ENCODE measurements around the gene TBC1D1.
"Not testable (repeated sequence)": the region's sequence is repeated elsewhere in the genome, so short reads cannot be mapped to it uniquely, and the experiment has no call there.

The TBC1D1 gene

GRCh38 chr4:37953156-37953555, 62.3 kb downstream of the TBC1D1 start:
- no peak overlapping the region for H3K27ac Mint-ChIP-seq
- no peak for DNase-seq
- H3K9me3 Mint-ChIP-seq: no peaks in the 10 kb centered on the region
- no peak overlapping the region for H3K4me3 Mint-ChIP-seq
- peaks cover 9% of the 10 kb centered on the region for H3K4me1 Mint-ChIP-seq
- CTCF ChIA-PET: interaction anchor here (0.9 kb wide), 1 partner anchor 21 kb away, joined by 3 read pairs; no protein-coding TSS in a partner anchor
- no peaks in the 10 kb centered on the region for H3K27me3 Mint-ChIP-seq
- H3K36me3 Mint-ChIP-seq: peaks cover 36% of the 10 kb centered on the region

- H3K4me3 Mint-ChIP-seq: no peak overlapping the region
- no peak for DNase-seq
- H3K36me3 Mint-ChIP-seq: peaks cover 38% of the 10 kb centered on the region
- no peaks in the 10 kb centered on the region for H3K9me3 Mint-ChIP-seq
- no peak overlapping the region for H3K27ac Mint-ChIP-seq
- CTCF ChIA-PET: no interaction called here
- H3K27me3 Mint-ChIP-seq: no peaks in the 10 kb centered on the region
- H3K4me1 Mint-ChIP-seq: peaks cover 9% of the 10 kb centered on the region
Observed at GRCh38 chr4:37953620-37954293, 62.9 kb downstream of the TBC1D1 start.

GRCh38 chr4:37956941-37957340, 66.1 kb downstream of the TBC1D1 start:
- Mint-ChIP-seq H3K9me3 (no peaks in the 10 kb centered on the region), H3K36me3 (peaks cover 22% of the 10 kb centered on the region), H3K4me1 (peaks cover 9% of the 10 kb centered on the region), H3K4me3 (no peak overlapping the region), H3K27ac (no peak overlapping the region), H3K27me3 (no peaks in the 10 kb centered on the region)
- no peak for DNase-seq
- CTCF ChIA-PET: no interaction called here

GRCh38 chr4:37958932-37959331, 68.0 kb downstream of the TBC1D1 start:
- CTCF ChIA-PET: no interaction called here
- Mint-ChIP-seq H3K4me1 (peaks cover 9% of the 10 kb centered on the region), H3K27me3 (no peaks in the 10 kb centered on the region), H3K9me3 (no peaks in the 10 kb centered on the region), H3K4me3 (no peak overlapping the region), H3K27ac (no peak overlapping the region), H3K36me3 (peaks cover 12% of the 10 kb centered on the region)
- DNase-seq: no peak

- Mint-ChIP-seq H3K4me3 (no peak within 1 kb of the TSS), H3K27ac (no peak within 1 kb of the TSS)
- DNase-seq: no peak
Observed at GRCh38 chr4:37960098-37960497, 69.2 kb downstream of the TBC1D1 start, which contains the start of gene PTTG2. PTTG2 (plus strand) TSS chr4:37960398; CDS start chr4:37960435, 37 bp downstream.

GRCh38 chr4:37960679-37961450, 70.0 kb downstream of the TBC1D1 start:
- H3K4me1 Mint-ChIP-seq: no peaks in the 10 kb centered on the region
- no peaks in the 10 kb centered on the region for H3K9me3 Mint-ChIP-seq
- H3K4me3 Mint-ChIP-seq: no peak overlapping the region
- H3K36me3 Mint-ChIP-seq: peaks cover 5% of the 10 kb centered on the region
- CTCF ChIA-PET: interaction anchor here (0.9 kb wide), 1 partner anchor 13 kb away, joined by 3 read pairs; no protein-coding TSS in a partner anchor
- no peaks in the 10 kb centered on the region for H3K27me3 Mint-ChIP-seq
- no peak for DNase-seq
- no peak overlapping the region for H3K27ac Mint-ChIP-seq

More at GRCh38 chr4:37960098-37960497, 69.2 kb downstream of the TBC1D1 start, which contains the start of gene PTTG2:
- H3K27me3 Mint-ChIP-seq: no peaks in the 10 kb centered on the region
- H3K36me3 Mint-ChIP-seq: peaks cover 7% of the 10 kb centered on the region
- peaks cover 2% of the 10 kb centered on the region for H3K4me1 Mint-ChIP-seq
- H3K9me3 Mint-ChIP-seq: no peaks in the 10 kb centered on the region
- CTCF ChIA-PET: no interaction called here

GRCh38 chr4:37964734-37965457, 74.0 kb downstream of the TBC1D1 start:
- Mint-ChIP-seq H3K4me1 (peaks cover 3% of the 10 kb centered on the region), H3K4me3 (no peak overlapping the region), H3K9me3 (no peaks in the 10 kb centered on the region), H3K27ac (no peak overlapping the region), H3K36me3 (peaks cover 7% of the 10 kb centered on the region), H3K27me3 (no peaks in the 10 kb centered on the region)
- CTCF ChIA-PET: no interaction called here
- DNase-seq: no peak

GRCh38 chr4:37966044-37966443, 75.2 kb downstream of the TBC1D1 start:
- peaks cover 15% of the 10 kb centered on the region for H3K36me3 Mint-ChIP-seq
- CTCF ChIA-PET: interaction anchor here (1.2 kb wide), 1 partner anchor 13 kb away, joined by 3 read pairs; no protein-coding TSS in a partner anchor
- H3K27me3 Mint-ChIP-seq: no peaks in the 10 kb centered on the region
- no peaks in the 10 kb centered on the region for H3K9me3 Mint-ChIP-seq
- DNase-seq: no peak
- no peak overlapping the region for H3K4me3 Mint-ChIP-seq
- H3K4me1 Mint-ChIP-seq: peaks cover 9% of the 10 kb centered on the region
- no peak overlapping the region for H3K27ac Mint-ChIP-seq

GRCh38 chr4:37967736-37968135, 76.9 kb downstream of the TBC1D1 start:
- Mint-ChIP-seq H3K4me3 (no peak overlapping the region), H3K4me1 (peaks cover 9% of the 10 kb centered on the region), H3K27me3 (no peaks in the 10 kb centered on the region), H3K27ac (no peak overlapping the region), H3K9me3 (no peaks in the 10 kb centered on the region), H3K36me3 (peaks cover 15% of the 10 kb centered on the region)
- CTCF ChIA-PET: no interaction called here
- no peak for DNase-seq

DNA sequence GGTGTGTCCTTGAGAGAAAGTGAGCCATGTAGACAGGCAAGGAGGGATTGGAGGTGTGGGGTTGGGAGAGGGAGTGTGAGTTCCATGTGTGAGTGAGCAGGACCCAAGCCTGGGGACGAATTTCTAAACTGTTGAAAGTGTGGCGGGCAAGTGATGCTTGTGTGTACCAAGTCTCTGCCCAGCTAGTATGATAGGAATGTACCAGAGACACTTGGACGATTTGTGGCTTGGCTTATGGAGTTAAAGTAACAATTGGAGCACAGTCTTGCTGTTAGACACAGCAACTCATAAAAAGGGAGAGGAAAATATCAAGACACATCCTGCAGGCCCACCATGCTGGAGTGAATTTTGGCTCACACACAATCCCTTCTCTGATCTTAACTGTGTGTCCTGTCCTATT, 77.9 kb downstream of the TBC1D1 start:
- Mint-ChIP-seq H3K36me3 (peaks cover 15% of the 10 kb centered on the region), H3K4me1 (peaks cover 9% of the 10 kb centered on the region)
- CTCF ChIA-PET: no interaction called here

DNA sequence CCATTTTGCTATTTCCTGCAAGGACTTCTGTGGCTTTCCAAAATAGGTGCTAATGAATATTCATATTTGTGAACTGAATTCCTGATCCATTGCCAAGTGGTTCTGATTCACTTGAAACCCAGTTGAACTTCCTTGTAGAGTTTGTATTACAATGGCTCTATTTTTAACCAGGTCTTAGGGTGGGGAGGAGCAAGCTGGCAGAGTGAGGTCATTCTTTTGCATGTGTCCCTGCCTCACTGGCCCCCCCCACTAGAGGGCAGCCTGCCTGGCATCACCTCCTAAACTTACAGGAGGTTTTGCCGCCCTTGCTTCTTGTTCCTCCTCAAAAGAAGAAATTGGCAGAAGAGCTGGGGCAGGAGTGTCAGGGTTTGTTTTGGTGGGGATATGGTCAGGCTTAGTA, 79.8 kb downstream of the TBC1D1 start:
- Mint-ChIP-seq H3K27me3 (no peaks in the 10 kb centered on the region), H3K9me3 (no peaks in the 10 kb centered on the region), H3K27ac (no peak overlapping the region), H3K36me3 (peaks cover 15% of the 10 kb centered on the region), H3K4me1 (peaks cover 9% of the 10 kb centered on the region), H3K4me3 (no peak overlapping the region)
- CTCF ChIA-PET: interaction anchor here (0.8 to 1.5 kb wide), 2 partner anchors 43 to 85 kb away, joined by 3 to 4 read pairs; no protein-coding TSS in a partner anchor
- peak; percentile 59 for DNase-seq

More for the DNA sequence above, 77.9 kb downstream of the TBC1D1 start:
- H3K4me3 Mint-ChIP-seq: no peak overlapping the region
- no peaks in the 10 kb centered on the region for H3K27me3 Mint-ChIP-seq
- DNase-seq: no peak
- H3K9me3 Mint-ChIP-seq: no peaks in the 10 kb centered on the region
- no peak overlapping the region for H3K27ac Mint-ChIP-seq

- Mint-ChIP-seq H3K4me3 (no peak overlapping the region), H3K36me3 (peaks cover 15% of the 10 kb centered on the region), H3K27ac (no peak overlapping the region)
Observed at GRCh38 chr4:37971202-37971601, 80.3 kb downstream of the TBC1D1 start.

DNA sequence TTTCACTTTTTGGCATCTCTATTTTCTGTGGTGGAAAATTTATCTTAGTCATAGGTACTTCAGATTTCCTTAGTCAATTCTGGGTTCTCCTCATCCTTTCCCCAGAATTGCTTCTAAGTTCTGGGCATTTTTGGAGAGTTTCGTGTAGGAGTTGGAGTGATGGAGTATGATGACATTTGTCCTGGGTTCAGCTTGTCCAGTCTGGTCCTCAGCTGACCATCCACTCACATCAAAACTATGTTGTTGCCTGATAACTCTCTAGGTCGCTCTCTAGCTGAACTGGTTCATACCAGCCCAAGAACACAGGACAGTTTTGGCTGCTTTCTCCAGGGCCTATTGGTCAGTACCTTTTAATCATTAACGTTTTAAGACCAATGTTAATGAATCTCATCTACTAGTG, 82.6 kb downstream of the TBC1D1 start:
- DNase-seq: no peak
- no peak overlapping the region for H3K27ac Mint-ChIP-seq
- CTCF ChIA-PET: no interaction called here
- H3K27me3 Mint-ChIP-seq: no peaks in the 10 kb centered on the region
- peaks cover 22% of the 10 kb centered on the region for H3K4me1 Mint-ChIP-seq
- H3K4me3 Mint-ChIP-seq: no peak overlapping the region
- no peaks in the 10 kb centered on the region for H3K9me3 Mint-ChIP-seq
- peaks cover 15% of the 10 kb centered on the region for H3K36me3 Mint-ChIP-seq

More at GRCh38 chr4:37971202-37971601, 80.3 kb downstream of the TBC1D1 start:
- peaks cover 13% of the 10 kb centered on the region for H3K4me1 Mint-ChIP-seq
- no peaks in the 10 kb centered on the region for H3K9me3 Mint-ChIP-seq
- CTCF ChIA-PET: interaction anchor here (1.5 kb wide), 1 partner anchor 86 kb away, joined by 4 read pairs; no protein-coding TSS in a partner anchor
- H3K27me3 Mint-ChIP-seq: no peaks in the 10 kb centered on the region
- DNase-seq: no peak

DNA sequence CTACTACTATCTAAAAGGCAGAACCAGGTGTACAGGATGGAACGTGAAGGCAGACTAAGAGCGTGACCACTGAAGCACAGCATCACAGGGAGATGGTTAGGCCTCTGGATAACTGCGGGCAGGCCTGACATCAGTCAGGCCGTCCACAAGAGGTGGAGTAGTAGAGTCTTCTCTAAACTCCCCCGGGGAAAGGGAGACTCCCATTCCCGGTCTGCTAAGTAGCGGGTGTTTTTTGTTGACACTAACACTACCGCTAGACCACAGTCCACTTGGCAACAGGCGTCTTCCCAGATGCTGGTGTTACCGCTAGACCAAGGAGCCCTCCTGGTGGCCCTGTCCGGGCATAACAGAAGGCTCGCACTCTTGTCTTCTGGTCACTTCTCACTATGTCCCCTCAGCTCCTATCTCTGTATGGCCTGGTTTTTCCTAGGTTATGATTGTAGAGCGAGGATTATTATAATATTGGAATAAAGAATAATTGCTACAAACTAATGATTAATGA, 84.5 kb downstream of the TBC1D1 start:
- not testable (repeated sequence) for H3K9me3 Mint-ChIP-seq

More for the DNA sequence above, 84.5 kb downstream of the TBC1D1 start:
- H3K27me3 Mint-ChIP-seq, H3K36me3 Mint-ChIP-seq, H3K4me3 Mint-ChIP-seq, H3K27ac Mint-ChIP-seq, DNase-seq: not testable (repeated sequence)
- CTCF ChIA-PET: interaction anchor here (0.6 to 1.5 kb wide), 2 partner anchors 56 to 172 kb away, joined by 3 to 6 read pairs; no protein-coding TSS in a partner anchor
- H3K4me1 Mint-ChIP-seq: peaks cover 32% of the 10 kb centered on the region

Data from activated naive CD4-positive, alpha-beta T cell treated with anti-CD3 and anti-CD28 coated beads, Interleukin-2, amount 10 ng/mL, durations not matched to agents 7 days and 5 days (primary cell).